SK-N-SH (cell line): Measurements from ENCODE around the gene KRT80. TPM values are rescaled to one million over a fixed set of nuclear protein-coding genes. Genes with fewer than 3 reads are reported as not detected.

Source experiments
- CTCF ChIA-PET: fragments of 300-600, 350-600 bp; formaldehyde crosslinking; extraction: SDS; loops from one replicate; lab custom pipeline; 2021; lab: Yijun Ruan, JAX
- POLR2A ChIA-PET: fragments of 350-600 bp; sonication (Branson Sonifier 250); formaldehyde crosslinking; extraction: SDS; loops from one replicate; lab custom pipeline; 2020; ENCODE audit warnings: antibody characterized with exemption, inconsistent platforms; lab: Yijun Ruan, JAX
- DNase-seq: peaks from one replicate; pipeline ENCODE4 v3.0.0; 2012
- H2AFZ ChIP-seq: fragments of 200-600 bp; sonication (generic); 2 replicates; pipeline ENCODE4 v1.8.1; 2016; ENCODE audit warnings: antibody characterized with exemption, mild to moderate bottlenecking, low read depth
- H3F3A ChIP-seq: fragments of 200-600 bp; sonication (generic); replicated peaks from 2 replicates; pipeline ENCODE3; 2016; ENCODE audit warnings: antibody characterized with exemption, mild to moderate bottlenecking; ENCODE audit not compliant: insufficient read depth
- H3K27ac ChIP-seq, 2 experiments: fragments of 200-500 bp in 1 of 2; fragments of 200-600 bp in 1 of 2; sonication (Bioruptor generic) in 1 of 2; sonication (generic), shearing (Covaris generic) in 1 of 2; 2 replicates each; pipeline versions ENCODE4 v1.5.1 to v1.6.1; 2014 to 2016; ENCODE audit warnings: low read depth in 2 of 2, inconsistent platforms in 1 of 2, low read length in 1 of 2, mild to moderate bottlenecking in 1 of 2, mixed read lengths in 1 of 2
- H3K27me3 ChIP-seq: fragments of 200-600 bp; sonication (generic), shearing (Covaris generic); 2 replicates; pipeline ENCODE4 v1.6.1; 2016; ENCODE audit warnings: mixed run types; ENCODE audit not compliant: insufficient read depth
- H3K36me3 ChIP-seq, 2 experiments: fragments of 200-500 bp in 1 of 2; fragments of 200-600 bp in 1 of 2; sonication (Bioruptor generic) in 1 of 2; sonication (generic) in 1 of 2; replicated peaks in 1 of 2; 2 replicates each; pipeline versions ENCODE3 to v1.5.1; 2014 to 2016; ENCODE audit warnings: low read length in 1 of 2, mild to moderate bottlenecking in 1 of 2; ENCODE audit not compliant: insufficient read depth in 2 of 2, control insufficient read depth in 1 of 2
- H3K4me1 ChIP-seq, 2 experiments: fragments of 200-500 bp in 1 of 2; fragments of 200-600 bp in 1 of 2; sonication (Bioruptor generic) in 1 of 2; sonication (generic), shearing (Covaris generic) in 1 of 2; 2 replicates each; pipeline versions ENCODE4 v1.5.1 to v1.6.1; 2014 to 2016; ENCODE audit warnings: low read depth in 1 of 2, low read length in 1 of 2, mixed run types in 1 of 2; ENCODE audit not compliant: insufficient read depth in 2 of 2, control insufficient read depth in 1 of 2
- H3K4me2 ChIP-seq: fragments of 200-600 bp; sonication (generic), shearing (Covaris generic); 2 replicates; pipeline ENCODE4 v1.6.1; 2017; ENCODE audit warnings: mixed run types
- H3K4me3 ChIP-seq, 2 experiments: fragments of 200-500 bp in 1 of 2; fragments of 200-600 bp in 1 of 2; sonication (Bioruptor generic) in 1 of 2; sonication (generic), shearing (Covaris generic) in 1 of 2; 2 replicates each; pipeline versions ENCODE4 v1.5.1 to v1.8.1; 2014 to 2016; ENCODE audit warnings: low read depth in 2 of 2, inconsistent platforms in 1 of 2, low read length in 1 of 2, mild to moderate bottlenecking in 1 of 2, mixed read lengths in 1 of 2, moderate library complexity in 1 of 2
- H3K79me2 ChIP-seq: fragments of 200-600 bp; sonication (generic); 2 replicates; pipeline ENCODE4 v1.8.1; 2017; ENCODE audit warnings: mild to moderate bottlenecking; ENCODE audit not compliant: insufficient read depth
- H3K9ac ChIP-seq: fragments of 200-600 bp; sonication (generic); 2 replicates; pipeline ENCODE4 v1.6.1; 2017; ENCODE audit warnings: mixed run types
- H3K9me2 ChIP-seq: fragments of 200-600 bp; sonication (generic); 2 replicates; pipeline ENCODE4 v1.6.1; 2017; ENCODE audit warnings: mixed run types
- H3K9me3 ChIP-seq: fragments of 200-600 bp; sonication (generic); 2 replicates; pipeline ENCODE4 v1.6.1; 2017; ENCODE audit warnings: mixed run types, mild to moderate bottlenecking, moderate library complexity
- H4K20me1 ChIP-seq: fragments of 200-600 bp; sonication (generic); 2 replicates; pipeline ENCODE4 v1.6.1; 2017; ENCODE audit warnings: mild to moderate bottlenecking, mixed run types; ENCODE audit not compliant: insufficient read depth
- ELF1 ChIP-seq: IDR thresholded peaks from 2 replicates; pipeline ENCODE4 v1.4.0; 2012
- EP300 ChIP-seq, 2 experiments: IDR thresholded peaks; 2 replicates each; pipeline versions ENCODE4 v1.4.0 to v1.6.1; 2012; ENCODE audit warnings: borderline replicate concordance in 1 of 2, low read depth in 1 of 2, low read length in 1 of 2
- FOXJ3 ChIP-seq: sonication (generic); formaldehyde crosslinking; IDR thresholded peaks from 2 replicates; pipeline ENCODE4 v1.5.1; 2020; ENCODE audit warnings: mild to moderate bottlenecking, missing genetic modification reagents
- JUND ChIP-seq: IDR thresholded peaks from 2 replicates; pipeline ENCODE4 v1.4.0; 2012
- MEF2A ChIP-seq: IDR thresholded peaks from 2 replicates; pipeline ENCODE4 v1.4.0; 2012; ENCODE audit warnings: low read depth, borderline replicate concordance
- MXI1 ChIP-seq: IDR thresholded peaks from 2 replicates; pipeline ENCODE4 v1.6.1; 2012; ENCODE audit warnings: mild to moderate bottlenecking, low read depth, low read length, improper control_type of control experiment
- NFIC ChIP-seq: IDR thresholded peaks from 2 replicates; pipeline ENCODE4 v1.4.0; 2012; ENCODE audit warnings: borderline replicate concordance
- NRF1 ChIP-seq: IDR thresholded peaks from 2 replicates; pipeline ENCODE4 v1.6.1; 2012; ENCODE audit warnings: low read depth, mild to moderate bottlenecking, low read length
- PBX3 ChIP-seq: IDR thresholded peaks from 2 replicates; pipeline ENCODE4; 2012
- RFX5 ChIP-seq: IDR thresholded peaks from 2 replicates; pipeline ENCODE4 v1.6.1; 2012; ENCODE audit warnings: mild to moderate bottlenecking, improper control_type of control experiment, low read length
- TCF12 ChIP-seq: IDR thresholded peaks from 2 replicates; pipeline ENCODE4 v1.4.0; 2012
- TEAD4 ChIP-seq: IDR thresholded peaks from 2 replicates; pipeline ENCODE4 v1.4.0; 2012; ENCODE audit warnings: mild to moderate bottlenecking, borderline replicate concordance; ENCODE audit not compliant: insufficient read depth
- YY1 ChIP-seq: IDR thresholded peaks from 2 replicates; pipeline ENCODE4 v1.4.0; 2012; ENCODE audit warnings: low read depth, mild to moderate bottlenecking
- WGBS: methylation state at CpG from one replicate; pipeline ENCODE4 v1.1.6; 2017; ENCODE audit warnings: low lambda C conversion rate; 5-methylcytosine and 5-hydroxymethylcytosine counted together
- polyA plus RNA-seq, 3 experiments: library from polyadenylated mRNA; depleted of rRNA; stranded (reverse); fragments of >200 nt; gene quantifications; 2 replicates each; pipeline ENCODE4 v1.2.3, GENCODE V29; 2012
- TF ChIP-seq, protein P1 (sequence below): IDR thresholded peaks from 2 replicates; pipeline ENCODE4 v1.6.1; 2012; ENCODE audit warnings: mild to moderate bottlenecking, low read depth, low read length, moderate library complexity

The KRT80 gene
- polyA plus RNA-seq, 1 of the 3 experiments (the other 2 are of a cell fraction) = 14.9 TPM

GRCh38 chr12:52211716-52212585 is 20.1 kb upstream of the KRT80 start:
- Histone ChIP-seq H3K9me3 (no peaks in the 10 kb centered on the region), H3K9me2 (no peaks in the 10 kb centered on the region), H3K4me1 (peaks cover 16 to 76% of the 10 kb centered on the region in 2 experiments), H2AFZ (no peak overlapping the region), H3K27me3 (no peaks in the 10 kb centered on the region), H3K4me2 (no peak overlapping the region), H3K79me2 (no peaks in the 10 kb centered on the region), H3F3A (peaks cover 7% of the 10 kb centered on the region), H3K9ac (no peak overlapping the region), H3K36me3 (no peaks in the 10 kb centered on the region), H3K27ac (no peak overlapping the region), H4K20me1 (no peaks in the 10 kb centered on the region), H3K4me3 (no peak overlapping the region)
- no peak for TF ChIP-seq TEAD4
- TF ChIP-seq NFIC = no peak
- TF ChIP-seq NRF1 = no peak
- no peak for TF ChIP-seq PBX3
- CTCF ChIA-PET = interaction anchor here (0.7 to 5.9 kb wide), 15 partner anchors 11 to 667 kb away, joined by 3 to 25 read pairs (median 7); partner anchors contain the start of gene NR4A1
- POLR2A ChIA-PET = interaction anchor here (2.4 kb wide), 1 partner anchor 11 kb away, joined by 13 read pairs; no protein-coding TSS in a partner anchor
- DNase-seq = no peak
- WGBS = 88% methylated on average over 9 of the region's 13 CpGs

DNA sequence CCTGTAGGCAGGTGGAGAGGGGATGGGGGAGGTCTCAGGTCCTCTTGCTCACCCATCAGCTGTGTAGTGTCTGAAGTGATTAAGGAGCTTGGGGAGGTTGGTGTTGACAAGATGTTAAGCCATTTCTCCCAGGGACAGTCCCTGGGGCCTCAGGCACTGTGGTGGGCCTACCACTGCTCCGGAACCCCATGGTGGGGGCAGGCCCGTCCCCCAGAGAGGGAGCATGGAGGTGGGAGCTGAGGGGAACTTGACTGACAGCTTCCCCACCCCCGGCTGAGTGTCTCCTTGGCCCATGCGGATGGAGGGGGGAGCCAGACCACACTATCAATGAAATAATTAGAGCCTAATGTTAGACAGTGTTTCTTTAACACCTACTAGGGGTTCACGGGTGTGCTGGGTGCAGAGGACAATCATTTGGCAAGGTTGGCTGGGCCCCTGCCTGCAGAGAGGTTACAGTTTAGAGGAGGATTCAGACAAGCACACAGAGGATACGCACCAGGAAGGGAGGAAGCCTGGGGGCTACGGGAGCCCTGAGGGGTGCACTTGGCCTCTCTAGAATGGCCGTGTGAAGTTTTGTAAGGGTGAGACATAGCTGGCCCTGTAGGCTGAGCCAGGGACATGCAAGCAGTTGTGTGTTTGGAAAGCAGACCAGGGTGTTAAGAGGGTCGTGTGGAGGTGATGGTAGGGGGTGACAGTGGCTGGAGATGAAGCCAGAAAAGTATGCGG is 19.3 kb upstream of the KRT80 start:
- H3K4me3 ChIP-seq = no peak overlapping the region
- no peaks in the 10 kb centered on the region for H3K9me2 ChIP-seq
- no peaks in the 10 kb centered on the region for H3K79me2 ChIP-seq
- H3K4me2 ChIP-seq = no peak overlapping the region
- H3K27me3 ChIP-seq = no peaks in the 10 kb centered on the region
- POLR2A ChIA-PET = interaction anchor here (2.4 kb wide), 1 partner anchor 10 kb away, joined by 13 read pairs; no protein-coding TSS in a partner anchor
- WGBS = 81% methylated on average over 7 of the region's 10 CpGs
- no peak overlapping the region for H3K9ac ChIP-seq
- peaks cover 11% of the 10 kb centered on the region for H3F3A ChIP-seq
- H3K4me1 ChIP-seq = peaks cover 14 to 76% of the 10 kb centered on the region in 2 experiments
- H2AFZ ChIP-seq = no peak overlapping the region
- DNase-seq = no peak
- no peaks in the 10 kb centered on the region for H4K20me1 ChIP-seq
- no peaks in the 10 kb centered on the region for H3K36me3 ChIP-seq
- H3K27ac ChIP-seq = no peak overlapping the region
- TF ChIP-seq EP300 (IDR thresholded peaks at IDR 0.05; ENCODE audit: borderline replicate concordance in 1 of 2, low read depth in 1 of 2, low read length in 1 of 2) (no peak), TCF12 (no peak), MXI1 (no peak), YY1 (no peak), JUND (no peak), MEF2A (no peak), FOXJ3 (CRISPR knock-in tag) (no peak), RFX5 (no peak), ELF1 (no peak)
- TF ChIP-seq, protein P1, sequence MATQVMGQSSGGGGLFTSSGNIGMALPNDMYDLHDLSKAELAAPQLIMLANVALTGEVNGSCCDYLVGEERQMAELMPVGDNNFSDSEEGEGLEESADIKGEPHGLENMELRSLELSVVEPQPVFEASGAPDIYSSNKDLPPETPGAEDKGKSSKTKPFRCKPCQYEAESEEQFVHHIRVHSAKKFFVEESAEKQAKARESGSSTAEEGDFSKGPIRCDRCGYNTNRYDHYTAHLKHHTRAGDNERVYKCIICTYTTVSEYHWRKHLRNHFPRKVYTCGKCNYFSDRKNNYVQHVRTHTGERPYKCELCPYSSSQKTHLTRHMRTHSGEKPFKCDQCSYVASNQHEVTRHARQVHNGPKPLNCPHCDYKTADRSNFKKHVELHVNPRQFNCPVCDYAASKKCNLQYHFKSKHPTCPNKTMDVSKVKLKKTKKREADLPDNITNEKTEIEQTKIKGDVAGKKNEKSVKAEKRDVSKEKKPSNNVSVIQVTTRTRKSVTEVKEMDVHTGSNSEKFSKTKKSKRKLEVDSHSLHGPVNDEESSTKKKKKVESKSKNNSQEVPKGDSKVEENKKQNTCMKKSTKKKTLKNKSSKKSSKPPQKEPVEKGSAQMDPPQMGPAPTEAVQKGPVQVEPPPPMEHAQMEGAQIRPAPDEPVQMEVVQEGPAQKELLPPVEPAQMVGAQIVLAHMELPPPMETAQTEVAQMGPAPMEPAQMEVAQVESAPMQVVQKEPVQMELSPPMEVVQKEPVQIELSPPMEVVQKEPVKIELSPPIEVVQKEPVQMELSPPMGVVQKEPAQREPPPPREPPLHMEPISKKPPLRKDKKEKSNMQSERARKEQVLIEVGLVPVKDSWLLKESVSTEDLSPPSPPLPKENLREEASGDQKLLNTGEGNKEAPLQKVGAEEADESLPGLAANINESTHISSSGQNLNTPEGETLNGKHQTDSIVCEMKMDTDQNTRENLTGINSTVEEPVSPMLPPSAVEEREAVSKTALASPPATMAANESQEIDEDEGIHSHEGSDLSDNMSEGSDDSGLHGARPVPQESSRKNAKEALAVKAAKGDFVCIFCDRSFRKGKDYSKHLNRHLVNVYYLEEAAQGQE = no peak
- H3K9me3 ChIP-seq = no peaks in the 10 kb centered on the region
- CTCF ChIA-PET = interaction anchor here (1.0 to 5.9 kb wide), 4 partner anchors 69 to 668 kb away, joined by 3 to 19 read pairs (median 5); no protein-coding TSS in a partner anchor
